SU-DHL-6 (cell line): Measurements from ENCODE around the gene MAG.

ENCODE experiments used
- H2AFZ ChIP-seq: fragments of 200-600 bp; sonication (generic); 2 replicates; pipeline ENCODE4 v1.6.1; 2014; ENCODE audit warnings: low read depth, mild to moderate bottlenecking, moderate library complexity, mixed read lengths, antibody characterized with exemption, low read length; ENCODE audit not compliant: severe bottlenecking
- H3F3A ChIP-seq: fragments of 200-600 bp; shearing (Covaris generic); 2 replicates; pipeline ENCODE4 v1.6.0; 2016; ENCODE audit warnings: antibody characterized with exemption, mild to moderate bottlenecking; ENCODE audit not compliant: insufficient read depth
- H3K27ac ChIP-seq: fragments of 200-600 bp; sonication (generic); 2 replicates; pipeline ENCODE4 v1.5.1; 2016; ENCODE audit warnings: low read depth, mild to moderate bottlenecking, low read length, moderate library complexity, mixed read lengths
- H3K27me3 ChIP-seq: fragments of 200-600 bp; sonication (generic), shearing (Covaris generic); 2 replicates; pipeline ENCODE4 v1.6.0; 2014; ENCODE audit warnings: mild to moderate bottlenecking, low read length
- H3K36me3 ChIP-seq: fragments of 200-600 bp; sonication (generic); 2 replicates; pipeline ENCODE4 v1.6.1; 2014; ENCODE audit warnings: mild to moderate bottlenecking, low read length, mixed read lengths
- H3K4me2 ChIP-seq: fragments of 300-600, 200-600 bp; shearing (Covaris generic), sonication (generic); 2 replicates; pipeline ENCODE4 v1.6.0; 2014; ENCODE audit warnings: low read length, low read depth, mild to moderate bottlenecking; ENCODE audit not compliant: poor library complexity, severe bottlenecking
- H3K4me3 ChIP-seq: fragments of 200-600 bp; sonication (generic); 2 replicates; pipeline ENCODE4 v1.5.1; 2014; ENCODE audit warnings: antibody characterized with exemption, low read length, mild to moderate bottlenecking, mixed read lengths; ENCODE audit not compliant: insufficient read depth, poor library complexity, severe bottlenecking
- H3K79me2 ChIP-seq: fragments of 200-600 bp; sonication (generic); 2 replicates; pipeline ENCODE4 v1.6.1; 2014; ENCODE audit warnings: mild to moderate bottlenecking, low read length, moderate library complexity; ENCODE audit not compliant: insufficient read depth
- H3K9ac ChIP-seq: fragments of 200-600 bp; sonication (generic); 2 replicates; pipeline ENCODE4 v1.7.0; 2014; ENCODE audit warnings: mild to moderate bottlenecking, low read length
- H3K9me2 ChIP-seq: fragments of 200-600 bp; sonication (generic); replicated peaks from 2 replicates; pipeline ENCODE4 v1.6.1; 2014; ENCODE audit warnings: low read length; ENCODE audit not compliant: insufficient read depth
- H3K9me3 ChIP-seq: fragments of 200-600 bp; sonication (generic); 2 replicates; pipeline ENCODE4 v1.6.1; 2014; ENCODE audit warnings: low read length, mixed read lengths; ENCODE audit not compliant: insufficient read depth
- H4K20me1 ChIP-seq: fragments of 200-600 bp; sonication (generic); 2 replicates; pipeline ENCODE4 v1.6.1; 2014; ENCODE audit warnings: low read depth, mild to moderate bottlenecking, antibody characterized with exemption, low read length, moderate library complexity, mixed read lengths
- EZH2phosphoT487 ChIP-seq: fragments of 200-600 bp; sonication (generic), shearing (Covaris generic); conservative IDR thresholded peaks from 2 replicates; pipeline ENCODE4 v1.6.1; 2018; ENCODE audit warnings: mild to moderate bottlenecking, antibody characterized with exemption, low read length, moderate library complexity, mixed read lengths
- TF ChIP-seq, protein P1 (sequence below): fragments of 200-600 bp; sonication (generic); IDR thresholded peaks from one replicate; pipeline ENCODE4 v1.5.1; 2017; ENCODE audit warnings: antibody characterized with exemption, mild to moderate bottlenecking, low read length, moderate library complexity; ENCODE audit not compliant: insufficient read depth, poor library complexity, severe bottlenecking

Gene MAG

GRCh38 chr19:35288331-35288730 is 3.6 kb upstream of the MAG start:
- Histone ChIP-seq H3F3A (no peaks in the 10 kb centered on the region), H3K36me3 (no peaks in the 10 kb centered on the region), H3K9ac (no peak overlapping the region), H3K4me2 (no peak overlapping the region), H4K20me1 (no peaks in the 10 kb centered on the region), H3K9me2 (no peaks in the 10 kb centered on the region), H3K4me3 (no peak overlapping the region), H3K79me2 (no peaks in the 10 kb centered on the region), H3K27ac (no peak overlapping the region), H2AFZ (no peak overlapping the region), H3K9me3 (no peaks in the 10 kb centered on the region), H3K27me3 (no peaks in the 10 kb centered on the region)
- no peak for TF ChIP-seq EZH2phosphoT487
- TF ChIP-seq, protein P1, sequence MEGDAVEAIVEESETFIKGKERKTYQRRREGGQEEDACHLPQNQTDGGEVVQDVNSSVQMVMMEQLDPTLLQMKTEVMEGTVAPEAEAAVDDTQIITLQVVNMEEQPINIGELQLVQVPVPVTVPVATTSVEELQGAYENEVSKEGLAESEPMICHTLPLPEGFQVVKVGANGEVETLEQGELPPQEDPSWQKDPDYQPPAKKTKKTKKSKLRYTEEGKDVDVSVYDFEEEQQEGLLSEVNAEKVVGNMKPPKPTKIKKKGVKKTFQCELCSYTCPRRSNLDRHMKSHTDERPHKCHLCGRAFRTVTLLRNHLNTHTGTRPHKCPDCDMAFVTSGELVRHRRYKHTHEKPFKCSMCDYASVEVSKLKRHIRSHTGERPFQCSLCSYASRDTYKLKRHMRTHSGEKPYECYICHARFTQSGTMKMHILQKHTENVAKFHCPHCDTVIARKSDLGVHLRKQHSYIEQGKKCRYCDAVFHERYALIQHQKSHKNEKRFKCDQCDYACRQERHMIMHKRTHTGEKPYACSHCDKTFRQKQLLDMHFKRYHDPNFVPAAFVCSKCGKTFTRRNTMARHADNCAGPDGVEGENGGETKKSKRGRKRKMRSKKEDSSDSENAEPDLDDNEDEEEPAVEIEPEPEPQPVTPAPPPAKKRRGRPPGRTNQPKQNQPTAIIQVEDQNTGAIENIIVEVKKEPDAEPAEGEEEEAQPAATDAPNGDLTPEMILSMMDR = no peak

GRCh38 chr19:35288906-35289305 is 3.1 kb upstream of the MAG start:
- H3K36me3 ChIP-seq = no peaks in the 10 kb centered on the region
- H2AFZ ChIP-seq = no peak overlapping the region
- H3K9me2 ChIP-seq = no peaks in the 10 kb centered on the region
- TF ChIP-seq EZH2phosphoT487 = no peak
- TF ChIP-seq, protein P1 = no peak
- H3K4me2 ChIP-seq = no peak overlapping the region
- H3K27ac ChIP-seq = no peak overlapping the region
- no peaks in the 10 kb centered on the region for H4K20me1 ChIP-seq
- no peaks in the 10 kb centered on the region for H3K79me2 ChIP-seq
- no peaks in the 10 kb centered on the region for H3K9me3 ChIP-seq
- no peak overlapping the region for H3K4me3 ChIP-seq
- no peak overlapping the region for H3K9ac ChIP-seq
- no peaks in the 10 kb centered on the region for H3F3A ChIP-seq
- H3K27me3 ChIP-seq = no peaks in the 10 kb centered on the region

GRCh38 chr19:35290381-35291127 is 1.4 kb upstream of the MAG start:
- peaks cover 14% of the 10 kb centered on the region for H3F3A ChIP-seq
- no peaks in the 10 kb centered on the region for H3K79me2 ChIP-seq
- H3K9ac ChIP-seq = no peak overlapping the region
- no peak overlapping the region for H3K4me2 ChIP-seq
- no peak overlapping the region for H3K27ac ChIP-seq
- no peak for TF ChIP-seq EZH2phosphoT487
- TF ChIP-seq, protein P1 = no peak
- no peak overlapping the region for H3K4me3 ChIP-seq
- no peaks in the 10 kb centered on the region for H3K27me3 ChIP-seq
- no peak overlapping the region for H2AFZ ChIP-seq
- no peaks in the 10 kb centered on the region for H3K9me2 ChIP-seq
- H4K20me1 ChIP-seq = no peaks in the 10 kb centered on the region
- no peaks in the 10 kb centered on the region for H3K36me3 ChIP-seq
- no peaks in the 10 kb centered on the region for H3K9me3 ChIP-seq
